K562 (cell line): ENCODE data around the gene LPAR2. TPM values are rescaled to one million over a fixed set of nuclear protein-coding genes. Genes with fewer than 3 reads are reported as not detected.

ENCODE experiments used
- ARID2 ChIP-seq: fragments of 450-650 bp; IDR thresholded peaks from 2 replicates; pipeline ENCODE4 v1.6.1; 2017; ENCODE audit warnings: antibody characterized with exemption, mild to moderate bottlenecking
- BRD4 ChIP-seq: fragments of 200-600 bp; sonication (generic); IDR thresholded peaks from 2 replicates; pipeline ENCODE4 v1.6.1; 2017; ENCODE audit warnings: inconsistent platforms
- CC2D1A ChIP-seq: fragments of 450-650 bp; IDR thresholded peaks from 2 replicates; pipeline ENCODE4 v1.6.1; 2017; ENCODE audit warnings: mild to moderate bottlenecking
- ELF1 ChIP-seq: fragments of 200-800 bp; sonication (Bioruptor generic); IDR thresholded peaks from 2 replicates; pipeline ENCODE4 v1.6.1; 2016; ENCODE audit warnings: missing genetic modification characterization, missing compliant biosample characterization
- FOXK2 ChIP-seq, 2 experiments: fragments of 450-650 bp; IDR thresholded peaks in 1 of 2; conservative IDR thresholded peaks in 1 of 2; 2 replicates each; pipeline ENCODE4 v1.6.1; 2016; ENCODE audit warnings: low read depth in 2 of 2, mild to moderate bottlenecking in 1 of 2
- HNRNPL ChIP-seq: fragments of 200-400 bp; formaldehyde crosslinking; IDR thresholded peaks from 2 replicates; pipeline ENCODE4 v1.6.1; 2017; ENCODE audit warnings: low read depth, mild to moderate bottlenecking, low read length
- KAT2B ChIP-seq: IDR thresholded peaks from one replicate; pipeline ENCODE4 v1.6.1; 2012; ENCODE audit warnings: low read depth, mild to moderate bottlenecking, control low read depth, inconsistent platforms, low read length, moderate library complexity
- NFIC ChIP-seq: fragments of 450-650 bp; IDR thresholded peaks from 2 replicates; pipeline ENCODE4 v1.6.1; 2017; ENCODE audit warnings: mild to moderate bottlenecking, inconsistent platforms
- SIN3A ChIP-seq, 2 experiments: fragments of 150-350 bp in 1 of 2; IDR thresholded peaks; 2 replicates each; pipeline ENCODE4 v1.6.1; 2011 to 2016; ENCODE audit warnings: borderline replicate concordance in 2 of 2, low read depth in 2 of 2, low read length in 2 of 2, mild to moderate bottlenecking in 2 of 2, moderate library complexity in 2 of 2; ENCODE audit not compliant: control insufficient read depth in 1 of 2
- SMC3 ChIP-seq: conservative IDR thresholded peaks from 2 replicates; pipeline ENCODE4 v1.6.1; 2011; ENCODE audit warnings: low read depth, low read length, improper control_type of control experiment; ENCODE audit not compliant: insufficient read depth
- SNIP1 ChIP-seq: fragments of 450-650 bp; IDR thresholded peaks from 2 replicates; pipeline ENCODE4 v1.7.1; 2017; ENCODE audit warnings: low read depth, mild to moderate bottlenecking
- SNRNP70 ChIP-seq: fragments of 200-400 bp; formaldehyde crosslinking; optimal IDR thresholded peaks from 2 replicates; pipeline ENCODE3; 2017; ENCODE audit warnings: low read depth, low read length
- XRCC4 ChIP-seq: IDR thresholded peaks from one replicate; pipeline ENCODE4 v1.6.1; 2011; ENCODE audit not compliant: insufficient read depth, insufficient read length; ENCODE audit errors: extremely low read depth
- ZC3H8 ChIP-seq: fragments of 450-650 bp; IDR thresholded peaks from 2 replicates; pipeline ENCODE4 v1.6.1; 2017
- ZNF584 ChIP-seq: fragments of 200-800 bp; sonication (Bioruptor generic); IDR thresholded peaks from 2 replicates; pipeline ENCODE4 v1.6.1; 2016; ENCODE audit warnings: low read depth, mild to moderate bottlenecking, missing genetic modification characterization, missing compliant biosample characterization
- polyA plus RNA-seq, 8 experiments: library from polyadenylated mRNA; depleted of rRNA in 4 of 8; stranded (reverse) in 5 of 8; unstranded in 3 of 8; fragments of >200 nt; fragmentation: Nextera tagmentation in 2 of 8; fragmentation: Illumina TruSeq in 1 of 8; extraction: Ambion mirVana in 2 of 8; extraction: Trizol in 1 of 8; gene quantifications; 2 replicates each; pipeline versions ENCODE4 v1.2.1 to v1.2.3, GENCODE V29; 2011 to 2014; ENCODE audit warnings: inconsistent platforms in 1 of 8, missing spikeins in 1 of 8
- total RNA-seq, 7 experiments: library from RNA; depleted of rRNA in 6 of 7; stranded (reverse); fragments of >200 nt in 6 of 7; fragmentation: Illumina TruSeq in 2 of 7; extraction: Trizol in 2 of 7; gene quantifications; 2 replicates each; pipeline versions ENCODE4 v1.2.1 to v1.2.3, GENCODE V29; 2011 to 2021; ENCODE audit warnings: low replicate concordance in 1 of 7
- TF ChIP-seq, protein P1 (sequence below), 2 experiments: IDR thresholded peaks in 1 of 2; conservative IDR thresholded peaks in 1 of 2; 2 replicates each; pipeline ENCODE4 v1.6.1; 2016; ENCODE audit warnings: low read depth in 2 of 2, mild to moderate bottlenecking in 1 of 2, missing compliant biosample characterization in 1 of 2, missing genetic modification characterization in 1 of 2, moderate library complexity in 1 of 2
- TF ChIP-seq, protein P2 (sequence below): fragments of 250-450 bp; sonication (Bioruptor Pico); IDR thresholded peaks from 2 replicates; pipeline ENCODE4 v1.9.0; 2021; ENCODE audit warnings: mild to moderate bottlenecking, inconsistent platforms
- TF ChIP-seq, protein P3 (sequence below): sonication (generic); formaldehyde crosslinking; IDR thresholded peaks from 2 replicates; pipeline ENCODE4 v1.8.1; 2022; ENCODE audit warnings: missing genetic modification reagents
- TF ChIP-seq, protein P4 (sequence below): sonication (generic); formaldehyde crosslinking; IDR thresholded peaks from 2 replicates; pipeline ENCODE4 v1.8.1; 2022; ENCODE audit warnings: missing genetic modification reagents

Gene LPAR2
- total and polyA plus RNA-seq, 9 of the 15 experiments (the other 6 are each of a cell fraction or from before 2014, with no cell fraction given): 0.63 to 13.8 (median 4.4) TPM

DNA sequence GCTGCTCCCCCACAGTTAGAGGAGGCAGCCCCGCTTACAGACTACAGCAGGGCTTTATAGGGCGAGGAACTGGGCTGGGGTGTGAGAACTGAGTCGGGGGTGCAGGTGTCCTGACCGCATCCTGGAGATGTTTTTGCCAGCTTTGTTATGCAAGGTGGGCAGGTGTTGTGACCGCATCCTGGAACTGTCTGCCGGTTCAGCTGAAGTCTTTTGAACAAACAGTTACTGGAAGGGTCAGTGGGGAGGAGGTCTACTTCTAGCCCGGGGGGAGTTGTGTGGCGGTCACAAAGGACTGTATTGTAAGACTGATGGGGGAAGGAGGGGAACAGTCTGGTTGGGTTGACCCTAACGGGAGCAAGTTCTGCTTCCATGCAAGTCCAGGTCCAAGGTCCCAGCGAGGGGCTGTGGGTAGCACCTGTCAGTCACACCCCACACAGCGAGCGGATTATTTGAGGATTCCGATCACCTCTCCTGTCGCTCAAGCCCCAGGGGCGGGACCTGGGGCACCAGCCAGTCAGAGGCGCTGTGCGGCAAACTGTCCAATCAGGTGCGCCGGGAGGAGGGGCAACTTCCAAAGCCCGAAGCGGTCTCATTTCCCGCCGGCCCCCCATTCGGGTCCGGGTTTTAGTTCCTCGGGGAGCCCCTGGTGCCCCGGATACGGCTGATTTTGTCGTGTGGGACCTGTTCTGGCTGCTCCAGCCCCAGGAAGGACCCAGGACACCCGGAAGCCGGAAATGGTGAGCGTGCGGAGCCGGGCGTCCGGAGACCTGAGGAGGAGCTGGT, 40.4 kb upstream of the LPAR2 start, which contains the start of gene ZNF101 (continued):
- TF ChIP-seq, protein P1, sequence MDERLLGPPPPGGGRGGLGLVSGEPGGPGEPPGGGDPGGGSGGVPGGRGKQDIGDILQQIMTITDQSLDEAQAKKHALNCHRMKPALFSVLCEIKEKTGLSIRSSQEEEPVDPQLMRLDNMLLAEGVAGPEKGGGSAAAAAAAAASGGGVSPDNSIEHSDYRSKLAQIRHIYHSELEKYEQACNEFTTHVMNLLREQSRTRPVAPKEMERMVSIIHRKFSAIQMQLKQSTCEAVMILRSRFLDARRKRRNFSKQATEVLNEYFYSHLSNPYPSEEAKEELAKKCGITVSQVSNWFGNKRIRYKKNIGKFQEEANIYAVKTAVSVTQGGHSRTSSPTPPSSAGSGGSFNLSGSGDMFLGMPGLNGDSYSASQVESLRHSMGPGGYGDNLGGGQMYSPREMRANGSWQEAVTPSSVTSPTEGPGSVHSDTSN (CRISPR knock-in tag; IDR thresholded peaks at IDR 0.05; ENCODE audit: low read depth): peak; percentile 93
- TF ChIP-seq, protein P1 (tag; conservative IDR thresholded peaks at IDR 0.05; ENCODE audit: low read depth): peak; percentile 96
- TF ChIP-seq ZC3H8: no peak
- TF ChIP-seq ZNF584: no peak
- peak in 1 of 2 experiments; percentile 32; a peak in 1 of 4 replicates for TF ChIP-seq FOXK2 (conservative IDR thresholded peaks at IDR 0.05 in 1 of 2, IDR thresholded peaks at IDR 0.05 in 1 of 2; ENCODE audit: low read depth in 2 of 2)
- TF ChIP-seq SIN3A (IDR thresholded peaks at IDR 0.05; ENCODE audit: borderline replicate concordance in 2 of 2, control insufficient read depth in 1 of 2, low read depth in 2 of 2, low read length in 2 of 2): 0 out of 4 replicates have a peak, but pooled peaks have one; percentile 6 to 12
- TF ChIP-seq ELF1 (tag): peak; percentile 87
- TF ChIP-seq SNIP1: no peak
- no peak for TF ChIP-seq KAT2B
- TF ChIP-seq HNRNPL: no peak
- TF ChIP-seq, protein P2, sequence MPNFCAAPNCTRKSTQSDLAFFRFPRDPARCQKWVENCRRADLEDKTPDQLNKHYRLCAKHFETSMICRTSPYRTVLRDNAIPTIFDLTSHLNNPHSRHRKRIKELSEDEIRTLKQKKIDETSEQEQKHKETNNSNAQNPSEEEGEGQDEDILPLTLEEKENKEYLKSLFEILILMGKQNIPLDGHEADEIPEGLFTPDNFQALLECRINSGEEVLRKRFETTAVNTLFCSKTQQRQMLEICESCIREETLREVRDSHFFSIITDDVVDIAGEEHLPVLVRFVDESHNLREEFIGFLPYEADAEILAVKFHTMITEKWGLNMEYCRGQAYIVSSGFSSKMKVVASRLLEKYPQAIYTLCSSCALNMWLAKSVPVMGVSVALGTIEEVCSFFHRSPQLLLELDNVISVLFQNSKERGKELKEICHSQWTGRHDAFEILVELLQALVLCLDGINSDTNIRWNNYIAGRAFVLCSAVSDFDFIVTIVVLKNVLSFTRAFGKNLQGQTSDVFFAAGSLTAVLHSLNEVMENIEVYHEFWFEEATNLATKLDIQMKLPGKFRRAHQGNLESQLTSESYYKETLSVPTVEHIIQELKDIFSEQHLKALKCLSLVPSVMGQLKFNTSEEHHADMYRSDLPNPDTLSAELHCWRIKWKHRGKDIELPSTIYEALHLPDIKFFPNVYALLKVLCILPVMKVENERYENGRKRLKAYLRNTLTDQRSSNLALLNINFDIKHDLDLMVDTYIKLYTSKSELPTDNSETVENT (CRISPR knock-in tag): no peak
- TF ChIP-seq XRCC4: no peak
- TF ChIP-seq, protein P3, sequence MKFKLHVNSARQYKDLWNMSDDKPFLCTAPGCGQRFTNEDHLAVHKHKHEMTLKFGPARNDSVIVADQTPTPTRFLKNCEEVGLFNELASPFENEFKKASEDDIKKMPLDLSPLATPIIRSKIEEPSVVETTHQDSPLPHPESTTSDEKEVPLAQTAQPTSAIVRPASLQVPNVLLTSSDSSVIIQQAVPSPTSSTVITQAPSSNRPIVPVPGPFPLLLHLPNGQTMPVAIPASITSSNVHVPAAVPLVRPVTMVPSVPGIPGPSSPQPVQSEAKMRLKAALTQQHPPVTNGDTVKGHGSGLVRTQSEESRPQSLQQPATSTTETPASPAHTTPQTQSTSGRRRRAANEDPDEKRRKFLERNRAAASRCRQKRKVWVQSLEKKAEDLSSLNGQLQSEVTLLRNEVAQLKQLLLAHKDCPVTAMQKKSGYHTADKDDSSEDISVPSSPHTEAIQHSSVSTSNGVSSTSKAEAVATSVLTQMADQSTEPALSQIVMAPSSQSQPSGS (CRISPR knock-in tag): no peak
- TF ChIP-seq ARID2: no peak
- TF ChIP-seq, protein P4, sequence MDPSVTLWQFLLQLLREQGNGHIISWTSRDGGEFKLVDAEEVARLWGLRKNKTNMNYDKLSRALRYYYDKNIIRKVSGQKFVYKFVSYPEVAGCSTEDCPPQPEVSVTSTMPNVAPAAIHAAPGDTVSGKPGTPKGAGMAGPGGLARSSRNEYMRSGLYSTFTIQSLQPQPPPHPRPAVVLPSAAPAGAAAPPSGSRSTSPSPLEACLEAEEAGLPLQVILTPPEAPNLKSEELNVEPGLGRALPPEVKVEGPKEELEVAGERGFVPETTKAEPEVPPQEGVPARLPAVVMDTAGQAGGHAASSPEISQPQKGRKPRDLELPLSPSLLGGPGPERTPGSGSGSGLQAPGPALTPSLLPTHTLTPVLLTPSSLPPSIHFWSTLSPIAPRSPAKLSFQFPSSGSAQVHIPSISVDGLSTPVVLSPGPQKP (CRISPR knock-in tag): no peak
- TF ChIP-seq CC2D1A: no peak
- TF ChIP-seq SMC3: no peak
- 0 out of 2 replicates have a peak, but pooled peaks have one; percentile 35 for TF ChIP-seq BRD4
- no peak for TF ChIP-seq SNRNP70
- TF ChIP-seq NFIC: no peak
